ENCODE measurements around the gene NUMA1. TPM values are rescaled to one million over a fixed set of nuclear protein-coding genes. Genes with fewer than 3 reads are reported as not detected.

Gene NUMA1
- total RNA-seq, 1 experiment from 2014 or later = 46.4 TPM

DNA sequence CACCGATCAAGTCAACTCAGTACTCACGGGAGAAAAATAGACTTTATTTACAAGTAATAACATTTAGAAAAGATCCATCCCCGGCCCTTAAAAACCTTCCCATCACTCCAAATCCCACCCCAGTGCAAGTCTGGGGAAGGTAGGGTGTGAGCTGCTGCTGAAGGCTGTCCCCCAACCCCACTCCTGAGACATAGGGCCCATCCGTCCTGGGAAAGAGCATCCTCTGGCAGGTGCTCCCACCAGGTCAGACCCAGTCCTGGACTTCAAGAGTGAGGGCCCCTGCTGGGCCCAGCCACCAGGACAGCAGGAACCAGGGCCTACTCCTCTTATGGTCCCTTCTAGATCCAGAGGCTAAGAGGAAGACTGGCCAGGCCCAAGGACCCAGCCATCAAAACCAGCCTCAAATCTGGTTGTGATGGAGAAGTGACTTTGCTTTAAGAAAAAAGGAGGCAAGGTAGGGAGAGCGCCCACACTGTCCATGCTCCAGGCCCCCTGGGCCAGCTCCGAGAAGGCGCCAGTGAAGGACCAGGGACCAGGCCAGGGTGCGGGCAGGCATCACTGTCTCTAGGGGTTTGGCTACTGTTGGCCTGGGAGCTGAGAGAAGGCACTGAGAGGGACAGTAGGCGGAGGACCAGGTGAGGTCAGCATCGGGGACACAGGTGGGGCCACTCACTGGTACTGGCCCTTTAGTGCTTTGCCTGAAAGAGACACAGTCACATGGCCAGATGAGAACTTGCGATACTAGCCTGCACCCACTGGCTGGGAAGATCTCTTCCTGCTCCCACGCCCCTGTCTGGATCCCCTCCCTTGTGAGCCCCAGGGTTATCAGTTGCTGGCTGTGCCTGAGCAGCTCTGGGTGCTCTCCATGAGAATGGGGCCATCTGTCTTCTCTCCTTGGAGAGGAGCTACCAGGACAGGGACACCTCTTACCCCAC lies 77.2 kb downstream of the NUMA1 start:
- no peaks in the 10 kb centered on the region for H3K27me3 ChIP-seq (replicated peaks)
- H3K4me3 ChIP-seq = no peak overlapping the region
- peaks cover 5% of the 10 kb centered on the region for H3K4me1 ChIP-seq (replicated peaks)
- no peaks in the 10 kb centered on the region for H3K9me3 ChIP-seq (replicated peaks)
- no peak for DNase-seq (ENCODE audit: low read depth in 1 of 2, low spot score in 2 of 2)
- H3K36me3 ChIP-seq = peaks cover 55% of the 10 kb centered on the region
- H3K27ac ChIP-seq = no peak overlapping the region

DNA sequence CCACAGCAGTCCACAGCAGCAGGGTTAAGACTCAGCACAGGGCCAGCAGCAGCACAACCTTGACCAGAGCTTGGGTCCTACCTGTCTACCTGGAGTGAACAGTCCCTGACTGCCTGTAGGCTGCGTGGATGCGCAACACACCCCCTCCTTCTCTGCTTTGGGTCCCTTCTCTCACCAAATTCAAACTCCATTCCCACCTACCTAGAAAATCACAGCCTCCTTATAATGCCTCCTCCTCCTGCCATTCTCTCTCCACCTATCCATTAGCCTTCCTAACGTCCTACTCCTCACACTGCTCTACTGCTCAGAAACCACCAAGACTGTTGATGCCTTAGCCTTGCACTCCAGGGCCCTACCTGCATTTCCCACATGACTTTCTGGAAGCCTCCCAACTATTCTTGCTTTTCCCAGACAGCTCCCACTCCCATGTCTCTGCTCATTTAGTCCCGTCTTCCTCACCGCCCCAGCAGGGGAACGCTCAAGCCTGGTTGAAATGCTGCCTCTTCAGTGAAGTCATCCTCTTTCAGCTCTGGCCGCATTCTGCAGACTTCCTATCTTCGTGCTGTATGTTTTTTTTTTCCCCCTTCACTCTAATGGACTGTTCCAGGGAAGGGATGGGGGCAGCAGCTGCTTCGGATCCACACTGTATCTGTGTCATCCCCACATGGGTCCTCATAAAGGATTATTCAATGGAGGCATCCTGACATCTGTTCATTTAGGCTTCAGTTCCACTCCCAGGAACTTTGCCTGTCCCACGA lies 78.3 kb downstream of the NUMA1 start:
- peaks cover 5% of the 10 kb centered on the region for H3K4me1 ChIP-seq (replicated peaks)
- peaks cover 44% of the 10 kb centered on the region for H3K36me3 ChIP-seq
- DNase-seq (ENCODE audit: low read depth in 1 of 2, low spot score in 2 of 2) = no peak
- H3K9me3 ChIP-seq (replicated peaks) = no peaks in the 10 kb centered on the region
- no peaks in the 10 kb centered on the region for H3K27me3 ChIP-seq (replicated peaks)
- H3K27ac ChIP-seq = no peak overlapping the region
- no peak overlapping the region for H3K4me3 ChIP-seq

GRCh38 chr11:72001285-72001684 lies 79.1 kb downstream of the NUMA1 start:
- no peaks in the 10 kb centered on the region for H3K27me3 ChIP-seq (replicated peaks)
- no peak overlapping the region for H3K4me3 ChIP-seq
- H3K9me3 ChIP-seq (replicated peaks) = no peaks in the 10 kb centered on the region
- no peak for DNase-seq (ENCODE audit: low read depth in 1 of 2, low spot score in 2 of 2)
- H3K4me1 ChIP-seq (replicated peaks) = peaks cover 5% of the 10 kb centered on the region
- no peak overlapping the region for H3K27ac ChIP-seq
- H3K36me3 ChIP-seq = peaks cover 39% of the 10 kb centered on the region

GRCh38 chr11:72000202-72000867 lies 80.0 kb downstream of the NUMA1 start:
- Histone ChIP-seq H3K9me3 (replicated peaks) (no peaks in the 10 kb centered on the region), H3K27ac (no peak overlapping the region), H3K4me3 (no peak overlapping the region), H3K4me1 (replicated peaks) (peaks cover 5% of the 10 kb centered on the region), H3K27me3 (replicated peaks) (no peaks in the 10 kb centered on the region), H3K36me3 (peaks cover 30% of the 10 kb centered on the region)
- DNase-seq (ENCODE audit: low read depth in 1 of 2, low spot score in 2 of 2) = no peak

- DNase-seq (ENCODE audit: low read depth in 1 of 2, low spot score in 2 of 2) = no peak
- Histone ChIP-seq H3K27ac (no peak overlapping the region), H3K36me3 (peaks cover 24% of the 10 kb centered on the region), H3K4me1 (replicated peaks) (peaks cover 5% of the 10 kb centered on the region), H3K4me3 (no peak overlapping the region), H3K9me3 (replicated peaks) (no peaks in the 10 kb centered on the region), H3K27me3 (replicated peaks) (no peaks in the 10 kb centered on the region)
Observed at GRCh38 chr11:71999798-72000197, 80.5 kb downstream of the NUMA1 start.

DNA sequence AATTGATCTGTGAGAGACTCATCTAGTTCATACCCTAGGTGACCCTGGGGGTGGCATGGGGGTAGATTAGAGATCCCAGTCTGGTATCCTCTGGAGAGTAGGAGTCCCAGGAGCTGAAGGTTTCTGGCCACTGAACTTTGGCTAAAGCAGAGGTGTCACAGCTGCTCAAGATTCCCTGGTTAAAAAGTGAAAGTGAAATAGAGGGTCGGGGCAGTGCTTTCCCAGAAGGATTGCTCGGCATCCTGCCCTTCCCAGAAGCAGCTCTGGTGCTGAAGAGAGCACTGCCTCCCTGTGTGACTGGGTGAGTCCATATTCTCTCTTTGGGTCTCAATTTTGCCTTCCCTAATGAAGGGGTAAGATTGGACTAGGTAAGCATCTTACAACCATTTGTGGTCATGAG lies 81.0 kb downstream of the NUMA1 start:
- H3K4me1 ChIP-seq (replicated peaks) = peaks cover 5% of the 10 kb centered on the region
- no peak overlapping the region for H3K27ac ChIP-seq
- H3K9me3 ChIP-seq (replicated peaks) = no peaks in the 10 kb centered on the region
- H3K36me3 ChIP-seq = peaks cover 20% of the 10 kb centered on the region
- DNase-seq (ENCODE audit: low read depth in 1 of 2, low spot score in 2 of 2) = no peak
- H3K4me3 ChIP-seq = no peak overlapping the region
- no peaks in the 10 kb centered on the region for H3K27me3 ChIP-seq (replicated peaks)

- H3K4me3 ChIP-seq = no peak within 1 kb of the TSS
- no peaks in the 10 kb centered on the region for H3K9me3 ChIP-seq (replicated peaks)
- DNase-seq (ENCODE audit: low read depth in 1 of 2, low spot score in 2 of 2) = no peak
- peaks cover 14% of the 10 kb centered on the region for H3K36me3 ChIP-seq
- no peaks in the 10 kb centered on the region for H3K27me3 ChIP-seq (replicated peaks)
- H3K27ac ChIP-seq = no peak within 1 kb of the TSS
- peaks cover 5% of the 10 kb centered on the region for H3K4me1 ChIP-seq (replicated peaks)
Observed at GRCh38 chr11:71998649-71999310, 81.6 kb downstream of the NUMA1 start, which contains the start of gene IL18BP. IL18BP (plus strand) TSS chr11:71998909; CDS start chr11:71999985, 1,076 bp downstream.

DNA sequence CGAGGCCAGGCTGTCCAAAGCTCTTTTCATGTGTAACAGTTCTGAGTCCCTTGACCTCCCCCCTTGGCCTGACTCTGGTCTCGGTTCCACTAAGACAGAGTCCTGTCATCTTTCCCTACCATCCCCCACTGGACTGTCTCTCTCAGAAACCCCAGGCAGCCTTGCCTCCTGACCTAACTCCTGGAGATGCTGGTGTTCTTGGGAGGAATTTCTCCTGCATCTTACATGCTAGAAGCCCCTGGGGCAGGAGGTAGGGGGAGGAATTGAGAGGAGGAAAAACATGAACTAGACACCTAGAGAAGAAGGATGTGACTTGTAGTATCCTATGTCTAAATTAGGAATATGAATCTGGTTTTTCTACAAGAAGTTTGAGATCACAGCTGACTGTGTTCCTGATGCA lies 82.3 kb downstream of the NUMA1 start:
- Histone ChIP-seq H3K9me3 (replicated peaks) (no peaks in the 10 kb centered on the region), H3K27me3 (replicated peaks) (no peaks in the 10 kb centered on the region), H3K4me1 (replicated peaks) (peaks cover 5% of the 10 kb centered on the region), H3K27ac (no peak overlapping the region), H3K4me3 (no peak overlapping the region), H3K36me3 (peaks cover 7% of the 10 kb centered on the region)
- no peak for DNase-seq (ENCODE audit: low read depth in 1 of 2, low spot score in 2 of 2)

GRCh38 chr11:71997594-71997993 lies 82.7 kb downstream of the NUMA1 start:
- H3K9me3 ChIP-seq (replicated peaks) = no peaks in the 10 kb centered on the region
- peaks cover 5% of the 10 kb centered on the region for H3K4me1 ChIP-seq (replicated peaks)
- DNase-seq (ENCODE audit: low read depth in 1 of 2, low spot score in 2 of 2) = no peak
- H3K36me3 ChIP-seq = peaks cover 2% of the 10 kb centered on the region
- H3K27ac ChIP-seq = no peak overlapping the region
- H3K27me3 ChIP-seq (replicated peaks) = no peaks in the 10 kb centered on the region
- H3K4me3 ChIP-seq = no peak overlapping the region

DNA sequence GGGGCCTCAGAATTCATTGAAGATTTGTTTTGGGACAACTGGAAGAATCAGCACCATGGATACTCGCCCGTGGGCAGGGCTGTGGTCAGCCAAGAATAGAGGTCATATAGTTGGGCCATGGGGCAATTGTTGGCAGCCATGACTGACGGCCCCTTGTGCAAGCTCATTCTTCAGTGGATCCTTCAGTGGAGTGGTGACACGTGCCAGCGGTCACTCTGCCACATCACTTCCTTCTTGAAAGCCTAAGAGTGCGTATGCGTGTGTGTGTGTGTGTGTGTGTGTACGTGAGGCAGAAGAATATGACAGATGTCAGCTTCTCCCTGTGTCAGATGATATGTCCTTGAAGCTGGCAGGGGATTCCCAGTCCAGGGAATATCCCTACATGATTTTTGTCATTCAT lies 83.4 kb downstream of the NUMA1 start:
- Histone ChIP-seq H3K4me1 (replicated peaks) (peaks cover 5% of the 10 kb centered on the region), H3K36me3 (no peaks in the 10 kb centered on the region; the same call in 1 of the 2 replicates), H3K9me3 (replicated peaks) (no peaks in the 10 kb centered on the region), H3K27ac (no peak overlapping the region), H3K4me3 (no peak overlapping the region), H3K27me3 (replicated peaks) (no peaks in the 10 kb centered on the region)
- DNase-seq (ENCODE audit: low read depth in 1 of 2, low spot score in 2 of 2) = no peak

GRCh38 chr11:71996517-71996916 lies 83.8 kb downstream of the NUMA1 start:
- no peak for DNase-seq (ENCODE audit: low read depth in 1 of 2, low spot score in 2 of 2)
- Histone ChIP-seq H3K36me3 (no peaks in the 10 kb centered on the region; the same call in 1 of the 2 replicates), H3K9me3 (replicated peaks) (no peaks in the 10 kb centered on the region), H3K27me3 (replicated peaks) (no peaks in the 10 kb centered on the region), H3K4me1 (replicated peaks) (peaks cover 5% of the 10 kb centered on the region), H3K27ac (no peak overlapping the region), H3K4me3 (no peak overlapping the region)

DNA sequence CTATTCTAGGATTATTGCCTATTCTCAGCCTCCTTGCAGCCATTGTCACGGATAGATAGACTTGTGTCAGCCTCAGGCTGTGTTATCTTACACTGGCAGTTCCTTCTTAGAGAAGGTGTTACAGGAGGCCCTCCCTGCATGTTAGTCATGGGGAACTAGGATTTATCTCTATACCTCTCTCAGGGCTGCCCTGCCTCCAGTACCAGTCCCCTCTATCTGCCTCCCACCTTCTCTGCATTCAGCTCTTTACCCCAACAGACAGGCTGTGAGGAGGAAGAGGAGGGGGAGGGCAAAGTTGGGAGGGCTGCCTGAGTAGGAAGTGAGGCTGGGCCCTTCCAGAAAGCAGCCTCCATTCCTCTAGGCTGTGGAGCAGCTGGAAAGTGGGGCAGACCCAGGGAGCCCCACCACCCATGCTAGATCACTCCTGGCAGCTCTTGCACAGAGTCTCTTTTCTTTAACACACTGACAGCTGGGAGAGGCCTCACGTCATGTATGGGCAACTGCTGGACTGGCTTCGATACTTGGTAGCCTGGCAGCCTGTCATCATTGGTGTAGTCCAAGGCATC lies 84.5 kb downstream of the NUMA1 start:
- no peak for DNase-seq (ENCODE audit: low read depth in 1 of 2, low spot score in 2 of 2)
- Histone ChIP-seq H3K4me3 (no peak overlapping the region), H3K36me3 (peaks cover under 1% of the 10 kb centered on the region; the same call in 1 of the 2 replicates), H3K4me1 (replicated peaks) (peaks cover 5% of the 10 kb centered on the region), H3K27me3 (replicated peaks) (no peaks in the 10 kb centered on the region), H3K9me3 (replicated peaks) (no peaks in the 10 kb centered on the region), H3K27ac (no peak overlapping the region)

GRCh38 chr11:71994786-71995185 lies 85.6 kb downstream of the NUMA1 start:
- H3K9me3 ChIP-seq (replicated peaks) = no peaks in the 10 kb centered on the region
- DNase-seq (ENCODE audit: low read depth in 1 of 2, low spot score in 2 of 2) = no peak
- H3K4me1 ChIP-seq (replicated peaks) = peaks cover 5% of the 10 kb centered on the region
- no peaks in the 10 kb centered on the region for H3K27me3 ChIP-seq (replicated peaks)
- H3K27ac ChIP-seq = no peak overlapping the region
- H3K4me3 ChIP-seq = no peak overlapping the region
- peaks cover 3% of the 10 kb centered on the region; the same call in 1 of the 2 replicates for H3K36me3 ChIP-seq

Data from SJSA1 (cell line).